MM.1S (cell line): ENCODE results near the gene SORBS2.

Experiments
- DNase-seq: peaks from one replicate; pipeline ENCODE4 v3.0.0-alpha.2; 2015
- H2AFZ ChIP-seq: fragments of 300-600 bp; sonication (generic); 2 replicates; pipeline ENCODE4 v1.6.0; 2016; ENCODE audit warnings: antibody characterized with exemption, low read length
- H3F3A ChIP-seq: fragments of 300-600 bp; sonication (generic); 2 replicates; pipeline ENCODE4 v1.6.1; 2016; ENCODE audit warnings: mild to moderate bottlenecking, antibody characterized with exemption, low read length, moderate library complexity, mixed read lengths; ENCODE audit not compliant: insufficient read depth
- H3K27ac ChIP-seq: fragments of 300-600 bp; sonication (generic); 2 replicates; pipeline ENCODE4 v1.5.1; 2016; ENCODE audit warnings: mild to moderate bottlenecking, low read length
- H3K27me3 ChIP-seq: fragments of 300-600 bp; sonication (generic); replicated peaks from 2 replicates; pipeline ENCODE4 v1.6.0; 2016; ENCODE audit warnings: low read length; ENCODE audit not compliant: insufficient read depth
- H3K36me3 ChIP-seq: fragments of 300-600 bp; sonication (generic); replicated peaks from 2 replicates; pipeline ENCODE4 v1.6.1; 2016; ENCODE audit warnings: mild to moderate bottlenecking, low read length, mixed read lengths; ENCODE audit not compliant: insufficient read depth
- H3K4me1 ChIP-seq: fragments of 300-600 bp; sonication (generic); 2 replicates; pipeline ENCODE4 v1.6.1; 2016; ENCODE audit warnings: low read length, mixed read lengths
- H3K4me2 ChIP-seq: fragments of 300-600 bp; sonication (generic); 2 replicates; pipeline ENCODE4 v1.6.0; 2016; ENCODE audit warnings: low read depth, low read length
- H3K4me3 ChIP-seq: fragments of 300-600 bp; sonication (generic); 2 replicates; pipeline ENCODE4 v1.5.1; 2016; ENCODE audit warnings: low read length, mixed read lengths
- H3K79me2 ChIP-seq: fragments of 300-600 bp; sonication (generic); 2 replicates; pipeline ENCODE4 v1.6.1; 2016; ENCODE audit warnings: mixed run types, low read length, mixed read lengths
- H3K9ac ChIP-seq: fragments of 300-600 bp; sonication (generic); 2 replicates; pipeline ENCODE4 v1.6.1; 2016; ENCODE audit warnings: low read length, mixed read lengths
- H3K9me2 ChIP-seq: fragments of 300-600 bp; sonication (generic); replicated peaks from 2 replicates; pipeline ENCODE4 v1.6.1; 2016; ENCODE audit warnings: mild to moderate bottlenecking, low read length, mixed read lengths; ENCODE audit not compliant: insufficient read depth
- H3K9me3 ChIP-seq: fragments of 300-600 bp; sonication (generic); replicated peaks from 2 replicates; pipeline ENCODE4 v1.6.1; 2016; ENCODE audit warnings: mild to moderate bottlenecking, low read length, mixed read lengths; ENCODE audit not compliant: insufficient read depth
- H4K20me1 ChIP-seq: fragments of 300-600 bp; sonication (generic); 2 replicates; pipeline ENCODE4 v1.6.1; 2016; ENCODE audit warnings: mild to moderate bottlenecking, low read length, moderate library complexity, mixed read lengths; ENCODE audit not compliant: insufficient read depth
- EZH2 ChIP-seq: fragments of 300-600 bp; sonication (generic); optimal IDR thresholded peaks from 2 replicates; pipeline ENCODE3; 2017; ENCODE audit warnings: low read depth, mild to moderate bottlenecking, antibody characterized with exemption, low read length, mixed read lengths
- EZH2phosphoT487 ChIP-seq: fragments of 300-600 bp; sonication (generic); IDR thresholded peaks from 2 replicates; pipeline ENCODE4 v1.6.1; 2018; ENCODE audit warnings: antibody characterized with exemption, low read length
- TF ChIP-seq, protein P1 (sequence below): fragments of 300-600 bp; sonication (generic); IDR thresholded peaks from 2 replicates; pipeline ENCODE4 v1.5.1; 2016; ENCODE audit warnings: antibody characterized with exemption, low read length, mixed read lengths

Gene SORBS2

GRCh38 chr4:185585211-185585610 lies 226.8 kb downstream of the SORBS2 start:
- Histone ChIP-seq H3K79me2 (no peaks in the 10 kb centered on the region), H3K4me1 (peaks cover 23% of the 10 kb centered on the region), H3F3A (peaks cover 15% of the 10 kb centered on the region), H3K36me3 (no peaks in the 10 kb centered on the region), H3K4me3 (no peak overlapping the region), H2AFZ (no peak overlapping the region), H3K27me3 (no peaks in the 10 kb centered on the region), H4K20me1 (no peaks in the 10 kb centered on the region), H3K9me2 (no peaks in the 10 kb centered on the region), H3K4me2 (no peak overlapping the region), H3K9me3 (no peaks in the 10 kb centered on the region), H3K27ac (no peak overlapping the region), H3K9ac (no peak overlapping the region)
- DNase-seq, result no peak
- TF ChIP-seq, protein P1, sequence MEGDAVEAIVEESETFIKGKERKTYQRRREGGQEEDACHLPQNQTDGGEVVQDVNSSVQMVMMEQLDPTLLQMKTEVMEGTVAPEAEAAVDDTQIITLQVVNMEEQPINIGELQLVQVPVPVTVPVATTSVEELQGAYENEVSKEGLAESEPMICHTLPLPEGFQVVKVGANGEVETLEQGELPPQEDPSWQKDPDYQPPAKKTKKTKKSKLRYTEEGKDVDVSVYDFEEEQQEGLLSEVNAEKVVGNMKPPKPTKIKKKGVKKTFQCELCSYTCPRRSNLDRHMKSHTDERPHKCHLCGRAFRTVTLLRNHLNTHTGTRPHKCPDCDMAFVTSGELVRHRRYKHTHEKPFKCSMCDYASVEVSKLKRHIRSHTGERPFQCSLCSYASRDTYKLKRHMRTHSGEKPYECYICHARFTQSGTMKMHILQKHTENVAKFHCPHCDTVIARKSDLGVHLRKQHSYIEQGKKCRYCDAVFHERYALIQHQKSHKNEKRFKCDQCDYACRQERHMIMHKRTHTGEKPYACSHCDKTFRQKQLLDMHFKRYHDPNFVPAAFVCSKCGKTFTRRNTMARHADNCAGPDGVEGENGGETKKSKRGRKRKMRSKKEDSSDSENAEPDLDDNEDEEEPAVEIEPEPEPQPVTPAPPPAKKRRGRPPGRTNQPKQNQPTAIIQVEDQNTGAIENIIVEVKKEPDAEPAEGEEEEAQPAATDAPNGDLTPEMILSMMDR, result no peak
- TF ChIP-seq EZH2 (no peak), EZH2phosphoT487 (no peak)

- Histone ChIP-seq H3K79me2 (no peaks in the 10 kb centered on the region), H4K20me1 (no peaks in the 10 kb centered on the region), H3K27me3 (no peaks in the 10 kb centered on the region), H3K9ac (no peak overlapping the region), H3K4me1 (peaks cover 23% of the 10 kb centered on the region), H3K27ac (no peak overlapping the region), H3F3A (peaks cover 15% of the 10 kb centered on the region), H3K9me3 (no peaks in the 10 kb centered on the region), H3K9me2 (no peaks in the 10 kb centered on the region), H3K4me2 (no peak overlapping the region), H3K4me3 (no peak overlapping the region), H2AFZ (no peak overlapping the region), H3K36me3 (no peaks in the 10 kb centered on the region)
- DNase-seq, result no peak
- TF ChIP-seq EZH2 (no peak), EZH2phosphoT487 (no peak)
- TF ChIP-seq, protein P1, result no peak
Observed at GRCh38 chr4:185583813-185584212, 228.2 kb downstream of the SORBS2 start.

- peaks cover 18% of the 10 kb centered on the region for H3K4me1 ChIP-seq
- peaks cover 11% of the 10 kb centered on the region for H3F3A ChIP-seq
- H3K27ac ChIP-seq, result no peak overlapping the region
- no peaks in the 10 kb centered on the region for H3K9me3 ChIP-seq
- no peaks in the 10 kb centered on the region for H3K9me2 ChIP-seq
- H3K79me2 ChIP-seq, result no peaks in the 10 kb centered on the region
- DNase-seq, result no peak
- H3K9ac ChIP-seq, result no peak overlapping the region
- H3K4me2 ChIP-seq, result no peak overlapping the region
- H3K4me3 ChIP-seq, result no peak overlapping the region
- H4K20me1 ChIP-seq, result no peaks in the 10 kb centered on the region
- TF ChIP-seq, protein P1, result no peak
- no peak for TF ChIP-seq EZH2phosphoT487
- no peak for TF ChIP-seq EZH2
- no peaks in the 10 kb centered on the region for H3K36me3 ChIP-seq
- no peak overlapping the region for H2AFZ ChIP-seq
- H3K27me3 ChIP-seq, result no peaks in the 10 kb centered on the region
Observed at GRCh38 chr4:185582651-185583400, 229.2 kb downstream of the SORBS2 start.
